Measurements from ENCODE around the gene NR2F2.

GRCh38 chr15:96294766-96295165, 35.7 kb upstream of the NR2F2 start:
- TF ChIP-seq CTCF (IDR thresholded peaks at IDR 0.05) (no peak), EZH2 (IDR thresholded peaks at IDR 0.05; ENCODE audit: borderline replicate concordance, insufficient read depth, low read depth, low read length, poor library complexity, severe bottlenecking) (no peak)
